ENCODE results near the gene RAX2.
"Not testable (repeated sequence)": the region's sequence is repeated elsewhere in the genome, so short reads cannot be mapped to it uniquely, and the experiment has no call there.

Gene RAX2

GRCh38 chr19:3775831-3776230 is 3.8 kb upstream of the RAX2 start:
- no peak for DNase-seq

GRCh38 chr19:3775374-3775711 is 3.3 kb upstream of the RAX2 start:
- no peak for DNase-seq

- DNase-seq: no peak
Observed at GRCh38 chr19:3774621-3775373, 2.8 kb upstream of the RAX2 start.

- DNase-seq: no peak
Observed at GRCh38 chr19:3773814-3774515, 1.9 kb upstream of the RAX2 start.

GRCh38 chr19:3771000-3771905 is 775 bp downstream of the RAX2 start:
- no peak for DNase-seq

- DNase-seq: no peak
Observed at GRCh38 chr19:3770136-3770999, 1.7 kb downstream of the RAX2 start.

- DNase-seq: no peak
Observed at GRCh38 chr19:3769494-3769893, 2.5 kb downstream of the RAX2 start.

- DNase-seq: no peak
Observed at GRCh38 chr19:3768748-3769099, 3.3 kb downstream of the RAX2 start.

- no peak for DNase-seq
Observed at GRCh38 chr19:3768015-3768747, 3.8 kb downstream of the RAX2 start.

GRCh38 chr19:3767050-3767449 is 5.0 kb downstream of the RAX2 start:
- DNase-seq: no peak

GRCh38 chr19:3766520-3766919 is 5.5 kb downstream of the RAX2 start:
- no peak for DNase-seq

GRCh38 chr19:3765757-3766156 is 6.3 kb downstream of the RAX2 start:
- DNase-seq: not testable (repeated sequence)

- DNase-seq: no peak
Observed at GRCh38 chr19:3765121-3765520, 6.9 kb downstream of the RAX2 start.

- DNase-seq: peak; percentile 99 to 100
Observed at GRCh38 chr19:3762501-3763459, 9.2 kb downstream of the RAX2 start, which contains the start of gene MRPL54. Gene MRPL54 (plus strand): TSS chr19:3762682. CDS start chr19:3762701, 19 bp downstream.

GRCh38 chr19:3762130-3762473 is 9.9 kb downstream of the RAX2 start:
- no peak for DNase-seq

- DNase-seq: peak; percentile 95 to 97
Observed at GRCh38 chr19:3761382-3762129, 10.5 kb downstream of the RAX2 start, which contains the start of gene APBA3. Gene APBA3 (minus strand): TSS chr19:3761692. CDS start chr19:3760264, 1,428 bp downstream.

GRCh38 chr19:3760871-3761361 is 11.1 kb downstream of the RAX2 start:
- peak; percentile 19 to 56 for DNase-seq

- no peak for DNase-seq
Observed at GRCh38 chr19:3759482-3760254, 12.4 kb downstream of the RAX2 start.

GRCh38 chr19:3758297-3758696 is 13.7 kb downstream of the RAX2 start:
- not testable (repeated sequence) for DNase-seq
